Measurements from ENCODE around the gene GABPB1. TPM values are rescaled to one million over a fixed set of nuclear protein-coding genes. Genes with fewer than 3 reads are reported as not detected.
A peak's percentile ranks its signal among the peaks of the same experiment; 100 is the strongest.

GABPB1 gene
- total RNA-seq, 1 donor from 2014 or later, result 48.9 TPM

DNA sequence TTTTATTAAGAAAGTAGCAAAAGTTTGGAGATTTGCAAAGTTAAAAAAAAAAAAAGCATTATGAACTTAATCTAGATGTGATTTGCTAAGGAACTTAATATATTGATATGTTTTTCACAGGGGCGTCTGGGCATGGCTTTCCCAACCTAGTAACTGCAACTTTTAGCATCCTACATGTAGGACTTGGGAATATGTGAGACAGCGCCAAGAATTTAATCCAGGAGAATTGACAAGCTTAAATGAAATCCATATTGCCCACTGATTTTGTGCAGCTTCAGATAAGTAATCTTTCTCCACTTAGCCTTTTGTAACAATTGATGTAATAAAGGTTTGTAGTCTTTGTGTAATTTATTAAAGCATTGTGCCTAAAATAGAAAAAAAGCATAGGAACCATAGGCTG is 982 bp upstream of the GABPB1 start:
- TF ChIP-seq, protein P1, sequence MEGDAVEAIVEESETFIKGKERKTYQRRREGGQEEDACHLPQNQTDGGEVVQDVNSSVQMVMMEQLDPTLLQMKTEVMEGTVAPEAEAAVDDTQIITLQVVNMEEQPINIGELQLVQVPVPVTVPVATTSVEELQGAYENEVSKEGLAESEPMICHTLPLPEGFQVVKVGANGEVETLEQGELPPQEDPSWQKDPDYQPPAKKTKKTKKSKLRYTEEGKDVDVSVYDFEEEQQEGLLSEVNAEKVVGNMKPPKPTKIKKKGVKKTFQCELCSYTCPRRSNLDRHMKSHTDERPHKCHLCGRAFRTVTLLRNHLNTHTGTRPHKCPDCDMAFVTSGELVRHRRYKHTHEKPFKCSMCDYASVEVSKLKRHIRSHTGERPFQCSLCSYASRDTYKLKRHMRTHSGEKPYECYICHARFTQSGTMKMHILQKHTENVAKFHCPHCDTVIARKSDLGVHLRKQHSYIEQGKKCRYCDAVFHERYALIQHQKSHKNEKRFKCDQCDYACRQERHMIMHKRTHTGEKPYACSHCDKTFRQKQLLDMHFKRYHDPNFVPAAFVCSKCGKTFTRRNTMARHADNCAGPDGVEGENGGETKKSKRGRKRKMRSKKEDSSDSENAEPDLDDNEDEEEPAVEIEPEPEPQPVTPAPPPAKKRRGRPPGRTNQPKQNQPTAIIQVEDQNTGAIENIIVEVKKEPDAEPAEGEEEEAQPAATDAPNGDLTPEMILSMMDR (conservative IDR thresholded peaks at IDR 0.05; ENCODE audit: low read depth, low read length), result no peak
- peak overlapping the region; percentile 93 for H3K4me3 ChIP-seq (ENCODE audit: low read depth, low read length)
- DNase-seq (ENCODE audit: low read depth), result no peak

DNA sequence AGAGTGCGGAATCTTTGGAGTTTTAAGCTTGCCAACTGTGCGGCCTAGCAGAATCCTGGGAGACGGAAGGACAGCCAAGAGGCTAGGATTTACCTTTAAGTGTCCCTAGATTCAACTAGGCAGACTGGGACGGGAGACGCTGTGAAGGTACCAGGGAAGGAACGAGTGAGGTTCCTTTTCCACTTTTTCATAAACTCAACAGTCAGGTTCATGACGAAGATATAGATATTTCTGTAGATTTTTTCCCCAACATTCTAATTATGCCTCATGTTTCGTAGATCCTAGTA is 564 bp upstream of the GABPB1 start:
- peak overlapping the region; percentile 93 for H3K4me3 ChIP-seq (ENCODE audit: low read depth, low read length)
- TF ChIP-seq, protein P1 (conservative IDR thresholded peaks at IDR 0.05; ENCODE audit: low read depth, low read length), result no peak
- no peak for DNase-seq (ENCODE audit: low read depth)

DNA sequence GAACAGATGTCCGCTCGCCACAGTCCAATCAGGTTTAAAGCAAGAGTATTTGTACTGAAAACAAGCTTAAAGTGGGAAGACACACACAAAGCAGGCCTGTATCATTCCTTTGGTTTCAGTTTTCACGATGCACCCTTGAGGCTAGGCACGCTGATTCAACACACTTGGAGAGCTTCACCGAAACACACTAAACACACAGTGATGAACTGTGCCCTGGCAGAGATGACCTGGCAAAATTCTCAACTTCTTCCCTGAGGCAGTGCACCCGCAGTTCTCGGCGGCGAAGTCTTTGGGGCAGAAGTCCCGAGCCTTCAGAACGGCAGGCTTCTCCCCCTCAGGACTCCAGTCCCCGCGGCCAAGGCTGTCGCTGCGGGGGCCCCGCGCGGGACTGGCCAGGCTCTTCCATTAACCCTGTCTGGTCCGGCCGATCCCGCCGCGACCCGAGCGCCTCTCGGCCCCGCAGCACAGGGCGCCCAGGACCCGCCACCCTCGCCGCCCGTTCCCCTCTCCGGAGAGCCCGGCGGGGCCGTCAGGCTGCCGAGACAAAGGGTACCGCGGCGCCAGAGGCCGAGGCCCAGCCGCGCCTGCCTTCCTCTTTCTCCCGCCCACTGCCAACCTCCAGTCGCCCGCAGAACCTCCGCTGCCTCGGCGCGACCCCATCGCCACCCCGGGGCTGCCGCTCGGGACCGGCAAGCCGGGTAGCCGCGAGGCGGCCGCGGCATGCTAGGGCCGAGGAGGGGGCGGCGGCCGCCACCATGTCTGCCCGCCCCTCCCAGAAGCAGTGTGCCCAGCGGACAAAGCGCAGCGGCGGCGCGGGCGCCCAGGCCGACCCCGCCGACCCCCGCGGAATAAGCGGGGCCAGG is 792 bp downstream of the GABPB1 start:
- no peak for DNase-seq (ENCODE audit: low read depth)
- TF ChIP-seq, protein P1 (conservative IDR thresholded peaks at IDR 0.05; ENCODE audit: low read depth, low read length), result no peak
- peak overlapping the region; percentile 93 for H3K4me3 ChIP-seq (ENCODE audit: low read depth, low read length)

DNA sequence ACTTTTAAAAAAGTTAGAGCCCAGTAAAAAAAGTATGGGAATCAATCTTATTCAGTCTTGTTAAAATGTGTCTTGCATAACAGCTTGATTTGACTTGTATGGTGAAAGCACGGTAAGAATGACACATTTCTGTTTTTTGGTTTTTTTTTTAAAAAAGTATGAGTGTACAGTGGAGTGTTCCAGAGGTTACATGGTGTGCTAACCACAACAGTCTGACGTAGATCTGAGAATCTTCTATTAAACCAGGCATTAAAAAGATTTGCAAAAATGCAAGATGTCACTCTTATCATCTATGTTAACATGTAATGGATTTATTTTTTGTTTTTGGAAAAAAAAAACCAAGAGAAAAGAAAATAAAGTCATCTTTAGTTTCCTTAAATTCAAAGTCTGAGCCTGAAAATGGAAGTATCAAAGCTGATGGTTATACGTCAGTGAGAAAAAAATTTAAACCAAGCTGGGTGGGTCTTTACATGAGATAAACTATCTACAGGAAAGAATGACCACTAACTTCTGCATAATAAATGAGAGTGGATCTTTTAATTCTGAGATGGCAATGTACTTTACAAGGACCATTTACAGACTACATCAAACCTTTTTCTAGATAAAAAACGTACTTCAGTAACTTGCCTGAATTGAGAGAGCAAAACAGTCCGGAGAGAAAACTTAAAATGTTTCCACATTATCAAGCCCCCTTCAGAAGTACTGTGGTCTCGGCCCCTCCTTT is 1.6 kb downstream of the GABPB1 start:
- H3K4me3 ChIP-seq (ENCODE audit: low read depth, low read length), result peak overlapping the region; percentile 93
- peak; percentile 68 for DNase-seq (ENCODE audit: low read depth)
- TF ChIP-seq, protein P1 (conservative IDR thresholded peaks at IDR 0.05; ENCODE audit: low read depth, low read length), result no peak

DNA sequence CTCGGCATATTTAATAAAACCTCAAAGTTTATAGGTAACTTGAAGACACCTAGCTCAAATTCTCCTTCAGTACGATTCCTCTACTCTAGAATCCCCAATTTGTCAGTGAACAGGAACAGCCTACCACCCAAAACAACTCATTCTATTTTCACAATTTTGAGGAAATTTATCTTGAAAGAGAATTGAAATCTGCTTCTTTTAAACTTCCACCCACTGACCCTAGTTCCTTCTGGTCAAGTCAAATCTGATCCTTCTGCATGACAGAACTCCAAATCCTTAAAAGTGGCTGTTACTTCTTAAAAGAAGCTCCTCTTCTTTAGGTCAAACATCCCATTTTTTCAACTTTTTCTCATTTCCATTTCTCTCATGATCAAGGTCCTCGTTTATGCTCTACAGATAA is 4.4 kb downstream of the GABPB1 start:
- H3K4me3 ChIP-seq (ENCODE audit: low read depth, low read length), result no peak overlapping the region
- no peak for DNase-seq (ENCODE audit: low read depth)
- TF ChIP-seq, protein P1 (conservative IDR thresholded peaks at IDR 0.05; ENCODE audit: low read depth, low read length), result no peak

DNA sequence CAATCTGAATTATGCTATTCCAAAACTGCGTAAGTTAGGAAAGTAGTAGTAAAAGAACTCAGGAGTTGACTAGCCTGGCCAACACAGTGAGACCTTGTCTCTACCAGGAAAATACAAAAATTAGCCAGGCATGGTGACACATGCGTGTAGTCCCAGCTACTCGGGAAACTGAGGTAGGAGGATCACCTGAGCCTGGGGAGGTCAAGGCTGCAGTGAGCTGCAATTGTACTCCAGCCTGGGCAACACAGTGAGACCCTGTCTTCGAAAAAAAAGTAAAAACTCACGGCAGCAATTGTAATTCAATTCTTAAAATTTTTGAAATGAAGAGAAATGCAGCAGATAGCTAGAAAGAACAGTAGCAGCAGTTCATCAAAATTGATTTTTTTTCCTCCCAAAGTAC is 9.7 kb downstream of the GABPB1 start:
- TF ChIP-seq, protein P1 (conservative IDR thresholded peaks at IDR 0.05; ENCODE audit: low read depth, low read length), result no peak
- DNase-seq (ENCODE audit: low read depth), result no peak
- no peak overlapping the region for H3K4me3 ChIP-seq (ENCODE audit: low read depth, low read length)
